NCI-H1092 treated with DMSO at 0.1 percent for 48 hours (cell line): Measurements from ENCODE around the gene FAU.

Source experiments
- DNase-seq: peaks from one replicate; lab custom pipeline; 2025; lab: John Stamatoyannopoulos, UW

The FAU gene

DNA sequence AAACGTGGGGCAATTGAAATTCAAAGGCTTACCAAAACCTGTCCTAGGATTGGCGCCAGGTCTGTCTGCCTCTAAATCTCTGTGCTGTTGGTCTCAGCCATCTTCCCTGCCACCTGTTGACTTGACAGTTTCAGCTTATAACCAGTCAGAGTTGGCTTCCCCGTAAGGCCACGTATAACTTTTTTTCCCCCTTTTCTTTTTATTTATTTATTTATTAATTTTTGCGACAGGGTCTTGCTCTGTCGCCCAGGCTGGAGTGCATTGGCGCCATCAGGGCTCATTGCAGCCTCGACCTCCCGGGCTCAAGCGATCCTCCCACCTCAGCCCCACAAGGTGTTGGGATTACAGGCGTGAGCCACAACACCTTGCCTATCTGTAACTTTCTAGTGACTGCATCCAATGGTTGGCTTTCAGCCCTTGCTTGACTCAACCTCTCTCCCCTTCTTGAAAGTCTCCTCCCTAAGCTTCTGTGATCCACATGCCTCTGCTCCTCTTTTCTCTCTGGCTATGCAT is 13.8 kb upstream of the FAU start:
- no peak for DNase-seq

DNA sequence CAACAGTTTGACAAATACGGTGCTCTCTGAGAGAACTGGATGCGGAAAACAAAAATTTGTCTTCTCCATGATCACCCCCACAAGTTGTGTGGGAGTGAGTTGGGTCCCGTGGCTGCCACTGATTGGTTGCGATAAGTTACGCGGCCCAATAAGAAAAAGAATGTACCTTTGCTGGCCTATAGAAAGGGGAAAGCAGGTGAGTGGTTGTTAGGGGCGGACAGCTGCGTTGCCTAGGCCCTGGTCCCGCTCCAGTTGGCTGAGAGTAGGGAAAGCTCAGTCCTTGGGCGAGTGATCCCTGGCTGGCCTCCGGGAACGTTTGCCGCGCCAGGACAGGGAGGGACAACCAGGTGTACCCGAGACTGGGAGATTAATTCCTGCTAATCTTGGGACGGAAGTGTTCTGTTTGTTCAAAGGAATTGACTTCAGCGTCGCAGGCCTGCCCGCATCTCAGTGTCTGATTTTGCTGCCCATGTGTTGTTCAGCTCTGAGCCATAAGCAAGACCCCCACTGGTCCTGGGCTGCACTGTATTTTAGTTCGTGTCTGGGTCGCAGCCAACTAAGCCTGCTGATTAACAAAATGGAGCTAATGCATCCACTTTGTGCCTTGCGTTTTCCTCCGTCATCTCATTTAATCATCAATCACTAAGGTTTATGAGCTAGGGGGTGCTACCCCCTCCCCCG is 13.2 kb upstream of the FAU start:
- peak; percentile 100 for DNase-seq

DNA sequence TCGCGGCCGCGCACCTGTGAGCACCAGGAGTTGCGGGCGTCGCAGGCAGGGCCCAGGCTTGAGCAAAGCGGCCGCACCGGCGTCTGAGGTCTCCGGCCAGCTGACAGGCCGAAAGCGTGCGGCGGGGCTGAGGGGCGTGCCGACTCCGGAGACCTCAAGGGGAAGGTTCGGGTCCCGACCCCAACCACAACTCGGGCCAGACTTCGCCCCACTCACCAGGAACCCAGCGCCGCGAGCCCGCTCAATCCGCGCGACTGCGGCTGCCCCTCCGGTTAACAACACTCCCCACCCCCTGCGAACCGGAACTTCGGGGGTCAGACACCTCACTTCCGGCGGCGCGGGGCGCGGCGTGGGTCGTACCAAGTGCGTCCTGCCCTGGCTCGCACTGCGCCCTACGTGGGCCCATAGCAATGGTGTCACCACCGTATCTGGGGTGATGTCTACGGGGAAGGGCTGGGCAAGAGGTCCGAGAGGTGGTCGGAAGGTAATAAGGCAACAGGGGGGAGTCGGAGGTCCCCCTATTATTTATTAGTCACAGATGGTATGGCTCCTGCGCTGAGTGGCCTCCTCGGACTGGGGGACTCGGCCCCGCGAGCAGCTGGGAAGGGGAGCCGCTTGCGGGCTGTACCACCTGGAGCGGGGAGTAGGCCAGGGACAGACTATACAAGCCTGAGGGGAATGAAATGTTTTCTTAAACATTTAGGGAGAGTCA is 12.5 kb upstream of the FAU start, which contains the start of gene SYVN1:
SYVN1 (minus strand) TSS at position 280 of the 712 bp plus-strand sequence. CDS start 918 bp downstream, outside the sequence.
- DNase-seq: peak; percentile 99

DNA sequence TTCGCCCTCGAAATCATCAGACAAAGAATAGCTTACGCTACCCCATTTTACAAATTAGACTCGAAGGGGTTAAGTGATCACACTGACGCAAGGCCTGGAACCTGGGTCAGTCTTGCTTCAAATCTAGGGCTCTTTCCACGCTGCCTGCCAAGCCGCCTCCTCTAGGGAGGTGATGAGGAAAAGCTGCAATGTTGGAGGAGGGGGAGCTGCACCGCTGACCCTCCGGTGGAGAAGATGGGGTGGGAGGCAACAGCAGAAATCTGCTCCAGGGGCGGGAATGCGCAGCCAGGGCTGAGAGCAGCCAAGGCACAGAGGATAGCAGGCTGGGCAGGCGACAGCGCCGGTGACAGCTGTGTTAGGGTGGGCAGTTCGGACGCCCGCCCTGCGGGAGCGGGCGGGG is 11.8 kb upstream of the FAU start:
- DNase-seq: no peak

GRCh38 chr11:65132988-65133700 is 11.2 kb upstream of the FAU start:
- DNase-seq: no peak

DNA sequence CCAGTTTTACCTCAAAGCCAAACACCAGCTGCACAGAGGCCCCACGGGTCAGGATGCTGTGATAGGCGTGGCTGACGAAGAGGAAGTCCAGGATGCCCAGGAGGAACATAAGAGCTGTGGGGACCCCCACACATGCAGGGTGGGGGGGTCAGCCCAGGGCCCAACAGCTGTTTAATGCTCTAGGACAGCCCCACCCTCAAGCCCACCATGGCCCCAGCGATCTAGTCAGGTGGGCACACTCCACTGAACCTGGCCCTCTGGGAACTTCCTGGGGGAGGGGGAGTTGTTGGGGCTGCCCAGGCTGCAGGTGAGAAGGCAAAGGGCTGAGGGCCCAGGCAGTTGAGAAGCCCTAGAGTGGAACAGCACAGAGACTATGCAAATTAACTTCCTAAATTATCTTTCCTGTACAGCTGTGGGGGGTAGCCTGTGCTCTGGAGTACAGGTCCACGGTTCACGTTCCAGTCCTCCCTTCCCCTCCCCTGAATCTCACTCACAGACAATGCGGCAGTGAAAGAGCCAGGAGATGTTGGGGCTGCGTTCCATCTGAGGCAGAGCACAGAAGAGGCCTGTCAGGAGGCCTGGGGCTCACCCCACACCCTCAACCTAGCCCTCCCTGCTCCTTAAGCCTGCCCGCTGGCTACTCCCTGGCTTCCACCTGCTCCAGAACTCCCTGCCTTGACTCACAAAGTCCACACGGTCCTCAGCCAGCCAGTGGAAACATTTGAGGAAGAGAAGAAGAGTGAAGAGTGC is 10.5 kb upstream of the FAU start:
- DNase-seq: no peak

- DNase-seq: no peak
Measured at GRCh38 chr11:65131895-65132237, 9.9 kb upstream of the FAU start.

GRCh38 chr11:65131417-65131776 is 9.5 kb upstream of the FAU start:
- DNase-seq: no peak

DNA sequence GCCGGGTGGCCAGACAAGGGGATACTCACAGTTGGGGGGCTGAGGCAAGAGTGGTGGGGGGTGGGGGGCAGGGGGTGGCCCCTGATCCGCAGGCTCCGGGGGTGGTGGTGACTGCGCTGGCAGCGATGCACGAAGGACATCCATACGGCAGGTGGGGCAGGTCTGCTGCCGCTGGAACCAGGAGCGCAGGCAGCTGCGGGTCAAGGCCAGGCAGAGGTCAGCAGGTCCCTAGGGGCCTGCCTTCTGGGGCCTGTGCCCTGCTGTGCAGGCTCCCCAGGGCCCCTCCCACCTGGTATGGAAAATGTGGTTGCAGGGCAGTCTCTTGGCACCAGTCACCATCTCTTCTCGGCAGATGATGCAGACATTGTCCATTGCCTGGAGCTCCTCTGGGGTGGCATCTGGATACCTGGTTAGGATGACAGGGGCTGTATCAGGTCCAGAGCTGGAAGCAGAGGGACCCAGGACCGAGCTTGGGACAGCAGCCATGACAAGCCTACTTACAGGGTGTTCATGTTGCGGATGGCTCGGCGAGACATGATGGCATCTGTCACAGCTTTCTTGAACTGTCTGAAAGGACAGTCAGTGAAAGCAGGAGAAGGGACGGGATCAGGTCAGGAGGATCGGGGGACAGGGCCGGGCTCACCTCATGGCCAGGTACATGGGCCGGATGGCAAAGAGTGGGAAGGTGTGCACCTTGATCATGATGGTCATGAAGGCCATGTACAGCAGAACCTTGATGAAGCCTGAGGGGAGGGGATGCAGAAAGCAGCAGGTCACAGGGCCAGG is 8.9 kb upstream of the FAU start:
- DNase-seq: no peak

GRCh38 chr11:65129649-65130441 is 7.9 kb upstream of the FAU start:
- no peak for DNase-seq

DNA sequence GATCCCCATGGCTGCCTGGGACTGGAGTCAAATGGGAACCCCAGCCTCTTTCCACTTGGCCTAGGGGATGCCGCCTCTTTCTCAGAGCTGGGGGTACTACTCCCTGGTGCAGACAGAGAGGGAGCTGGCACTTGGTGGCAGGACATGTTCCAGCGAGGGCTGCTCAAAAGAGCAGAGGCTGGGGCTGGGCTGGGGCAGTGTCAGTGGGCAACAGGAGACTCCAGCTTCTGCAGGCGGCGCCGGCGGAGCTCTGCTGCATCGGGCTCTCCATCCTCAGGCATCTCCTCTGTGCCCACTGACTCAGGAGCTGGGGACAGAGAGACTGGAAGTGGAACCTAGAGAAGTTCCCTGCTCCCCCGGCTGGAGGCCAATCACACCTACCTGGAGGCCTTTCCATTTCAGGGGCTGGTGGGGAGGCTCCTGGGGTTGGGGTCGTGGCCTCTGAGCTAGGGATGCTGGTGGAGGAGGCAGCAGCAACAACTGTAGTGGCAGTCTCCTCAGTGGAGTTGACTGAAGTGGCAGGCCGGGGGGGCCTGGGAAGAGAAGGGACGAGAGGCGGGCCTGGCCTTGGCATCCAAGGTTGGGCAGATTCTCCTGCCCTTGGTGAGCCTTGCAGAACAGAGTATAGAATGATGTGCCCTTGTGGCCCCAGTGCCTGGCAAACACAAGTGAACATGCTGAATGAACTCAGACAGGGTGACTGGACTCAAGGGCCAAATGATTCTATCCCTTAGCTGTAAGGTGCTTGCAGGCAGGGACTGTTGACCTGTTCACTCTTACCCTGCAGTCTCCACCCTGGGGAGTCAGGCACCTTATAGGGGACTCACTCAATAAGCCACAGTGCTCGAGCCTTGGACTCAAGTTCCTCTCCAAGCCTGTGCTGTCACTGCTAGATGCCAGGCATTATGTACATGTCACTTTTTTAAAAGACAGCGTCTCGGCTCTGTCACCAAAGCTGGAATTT is 6.5 kb upstream of the FAU start:
- no peak for DNase-seq

- DNase-seq: no peak
Measured at GRCh38 chr11:65127473-65128181, 5.7 kb upstream of the FAU start.

DNA sequence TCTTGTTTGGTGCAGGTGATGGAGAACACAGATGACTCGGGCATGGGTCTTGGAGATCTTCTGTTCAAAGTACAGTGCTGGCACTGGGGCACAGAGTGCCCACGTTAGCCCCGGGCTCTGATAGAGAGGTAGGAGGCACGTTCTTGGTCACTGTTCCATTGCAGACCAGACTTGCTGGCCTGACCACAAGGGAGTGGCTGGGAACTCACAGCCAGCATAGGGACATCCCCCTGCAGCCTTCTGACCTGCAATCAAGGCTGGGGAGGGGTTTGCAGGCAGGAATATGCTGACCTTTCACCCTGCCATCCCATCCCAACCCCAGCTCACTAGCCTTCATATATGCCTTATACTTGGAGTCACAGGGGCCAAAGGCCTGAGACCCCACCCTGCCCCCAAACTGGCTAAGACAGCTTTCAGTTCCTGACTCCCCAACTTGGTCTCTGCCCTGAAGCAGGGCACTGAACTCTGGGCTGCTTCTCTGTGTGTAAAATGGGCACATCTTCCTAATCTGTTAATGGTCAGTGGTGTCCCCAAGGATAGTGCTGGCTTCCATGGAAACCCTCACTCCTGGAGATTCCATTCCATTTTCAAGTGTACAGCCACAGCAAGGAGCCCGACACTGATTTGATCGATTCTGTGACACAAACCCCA is 4.8 kb upstream of the FAU start:
- DNase-seq: no peak

GRCh38 chr11:65125197-65126056 is 3.5 kb upstream of the FAU start:
- DNase-seq: no peak

- DNase-seq: no peak
Measured at GRCh38 chr11:65124480-65125196, 2.7 kb upstream of the FAU start.

- DNase-seq: no peak
Measured at GRCh38 chr11:65121447-65121864, 478 bp downstream of the FAU start.

DNA sequence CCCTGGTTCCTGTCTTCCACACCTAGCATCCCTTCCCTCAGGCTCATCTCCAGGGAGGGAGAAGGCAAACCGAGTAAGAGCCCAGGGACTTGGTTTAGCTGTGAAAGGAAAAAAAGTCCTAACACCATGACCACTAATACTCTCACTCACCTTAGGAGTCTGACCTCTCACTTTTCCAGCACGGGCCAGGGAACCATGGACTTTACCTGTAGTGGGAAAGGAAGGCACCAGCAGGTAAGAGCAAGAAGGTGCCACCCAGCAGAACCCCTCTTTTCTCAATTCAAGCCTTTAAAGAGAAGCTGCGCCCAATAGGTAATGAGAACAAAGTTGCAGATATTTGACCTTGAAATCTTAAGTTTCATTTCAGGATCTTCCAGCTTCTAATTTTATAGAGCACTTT is 1.1 kb downstream of the FAU start:
- DNase-seq: no peak
